ENCODE data around the gene HES1. TPM values are rescaled to one million over a fixed set of nuclear protein-coding genes. Genes with fewer than 3 reads are reported as not detected.

Gene HES1
- total RNA-seq, 1 experiment from 2014 or later: 17.4 TPM

GRCh38 chr3:194138732-194139070 lies 2.8 kb downstream of the HES1 start:
- no peak overlapping the region for H3K9ac ChIP-seq (ENCODE audit: low read length)
- peaks cover 72% of the 10 kb centered on the region for H3K4me1 ChIP-seq (ENCODE audit: low read length)
- no peak overlapping the region for H3K27ac ChIP-seq (ENCODE audit: low read length)
- no peaks in the 10 kb centered on the region for H3K9me2 ChIP-seq (replicated peaks; ENCODE audit: insufficient read depth, low read length)
- no peaks in the 10 kb centered on the region for H3K9me3 ChIP-seq (ENCODE audit: low read length)
- no peaks in the 10 kb centered on the region for H4K20me1 ChIP-seq (ENCODE audit: insufficient read depth, low read depth, low read length)
- H2AFZ ChIP-seq (ENCODE audit: low read length): no peak overlapping the region
- no peak for DNase-seq
- H3K4me3 ChIP-seq (ENCODE audit: low read length): no peak overlapping the region
- H3K36me3 ChIP-seq (ENCODE audit: insufficient read depth, low read length): peaks cover 3% of the 10 kb centered on the region; the same call in 1 of the 2 replicates
- H3K79me2 ChIP-seq (ENCODE audit: low read length): no peaks in the 10 kb centered on the region
- peaks cover under 1% of the 10 kb centered on the region; the same call in 1 of the 2 replicates for H3K27me3 ChIP-seq (ENCODE audit: low read length)
- H3K4me2 ChIP-seq (ENCODE audit: low read depth, low read length, poor library complexity, severe bottlenecking): peak overlapping the region; percentile 98

- H4K20me1 ChIP-seq (ENCODE audit: insufficient read depth, low read depth, low read length): no peaks in the 10 kb centered on the region
- H3K9me3 ChIP-seq (ENCODE audit: low read length): no peaks in the 10 kb centered on the region
- H3K4me2 ChIP-seq (ENCODE audit: low read depth, low read length, poor library complexity, severe bottlenecking): peak overlapping the region; percentile 98
- peaks cover 3% of the 10 kb centered on the region; the same call in 1 of the 2 replicates for H3K36me3 ChIP-seq (ENCODE audit: insufficient read depth, low read length)
- no peak overlapping the region for H2AFZ ChIP-seq (ENCODE audit: low read length)
- no peak overlapping the region for H3K4me3 ChIP-seq (ENCODE audit: low read length)
- H3K27me3 ChIP-seq (ENCODE audit: low read length): no peaks in the 10 kb centered on the region
- no peaks in the 10 kb centered on the region for H3K9me2 ChIP-seq (replicated peaks; ENCODE audit: insufficient read depth, low read length)
- H3K79me2 ChIP-seq (ENCODE audit: low read length): no peaks in the 10 kb centered on the region
- no peak overlapping the region for H3K9ac ChIP-seq (ENCODE audit: low read length)
- DNase-seq: peak; percentile 66
- H3K27ac ChIP-seq (ENCODE audit: low read length): no peak overlapping the region
- peaks cover 70% of the 10 kb centered on the region for H3K4me1 ChIP-seq (ENCODE audit: low read length)
These were observed 3.3 kb downstream of the HES1 start for GRCh38 chr3:194139071-194139813.

GRCh38 chr3:194139814-194140391 lies 4.0 kb downstream of the HES1 start:
- H2AFZ ChIP-seq (ENCODE audit: low read length): no peak overlapping the region
- no peak overlapping the region for H3K4me3 ChIP-seq (ENCODE audit: low read length)
- H3K27ac ChIP-seq (ENCODE audit: low read length): no peak overlapping the region

GRCh38 chr3:194140520-194141414 lies 4.8 kb downstream of the HES1 start:
- Histone ChIP-seq H4K20me1 (ENCODE audit: insufficient read depth, low read depth, low read length) (no peaks in the 10 kb centered on the region), H3K36me3 (ENCODE audit: insufficient read depth, low read length) (peaks cover 3% of the 10 kb centered on the region; the same call in 1 of the 2 replicates), H3K4me2 (ENCODE audit: low read depth, low read length, poor library complexity, severe bottlenecking) (peak overlapping the region; percentile 72), H3K27ac (ENCODE audit: low read length) (no peak overlapping the region), H3K27me3 (ENCODE audit: low read length) (no peaks in the 10 kb centered on the region), H3K9me3 (ENCODE audit: low read length) (no peaks in the 10 kb centered on the region), H2AFZ (ENCODE audit: low read length) (peak overlapping the region; percentile 7; the same call in 1 of the 2 replicates), H3K9ac (ENCODE audit: low read length) (peak overlapping the region; percentile 69), H3K4me3 (ENCODE audit: low read length) (peak overlapping the region; percentile 62), H3K79me2 (ENCODE audit: low read length) (no peaks in the 10 kb centered on the region), H3K9me2 (replicated peaks; ENCODE audit: insufficient read depth, low read length) (no peaks in the 10 kb centered on the region), H3K4me1 (ENCODE audit: low read length) (peaks cover 58% of the 10 kb centered on the region)
- peak; percentile 77 for DNase-seq

More at GRCh38 chr3:194139814-194140391, 4.0 kb downstream of the HES1 start:
- Histone ChIP-seq H3K9me3 (ENCODE audit: low read length) (no peaks in the 10 kb centered on the region), H3K79me2 (ENCODE audit: low read length) (no peaks in the 10 kb centered on the region), H4K20me1 (ENCODE audit: insufficient read depth, low read depth, low read length) (no peaks in the 10 kb centered on the region), H3K9me2 (replicated peaks; ENCODE audit: insufficient read depth, low read length) (no peaks in the 10 kb centered on the region), H3K4me2 (ENCODE audit: low read depth, low read length, poor library complexity, severe bottlenecking) (no peak overlapping the region), H3K27me3 (ENCODE audit: low read length) (no peaks in the 10 kb centered on the region), H3K9ac (ENCODE audit: low read length) (no peak overlapping the region), H3K36me3 (ENCODE audit: insufficient read depth, low read length) (peaks cover 3% of the 10 kb centered on the region; the same call in 1 of the 2 replicates), H3K4me1 (ENCODE audit: low read length) (peaks cover 66% of the 10 kb centered on the region)
- DNase-seq: no peak

- Histone ChIP-seq H3K4me3 (ENCODE audit: low read length) (peak overlapping the region; percentile 63), H3K27ac (ENCODE audit: low read length) (no peak overlapping the region), H3K27me3 (ENCODE audit: low read length) (no peaks in the 10 kb centered on the region), H3K9ac (ENCODE audit: low read length) (peak overlapping the region; percentile 69), H3K9me3 (ENCODE audit: low read length) (no peaks in the 10 kb centered on the region), H2AFZ (ENCODE audit: low read length) (peak overlapping the region; percentile 81), H3K9me2 (replicated peaks; ENCODE audit: insufficient read depth, low read length) (no peaks in the 10 kb centered on the region), H3K36me3 (ENCODE audit: insufficient read depth, low read length) (peaks cover 3% of the 10 kb centered on the region; the same call in 1 of the 2 replicates), H3K4me1 (ENCODE audit: low read length) (peaks cover 50% of the 10 kb centered on the region), H4K20me1 (ENCODE audit: insufficient read depth, low read depth, low read length) (no peaks in the 10 kb centered on the region), H3K4me2 (ENCODE audit: low read depth, low read length, poor library complexity, severe bottlenecking) (peak overlapping the region; percentile 72), H3K79me2 (ENCODE audit: low read length) (no peaks in the 10 kb centered on the region)
- peak; percentile 89 for DNase-seq
These were observed 5.6 kb downstream of the HES1 start for GRCh38 chr3:194141415-194142155.

GRCh38 chr3:194142156-194142910 lies 6.4 kb downstream of the HES1 start:
- peaks cover 3% of the 10 kb centered on the region; the same call in 1 of the 2 replicates for H3K36me3 ChIP-seq (ENCODE audit: insufficient read depth, low read length)
- no peaks in the 10 kb centered on the region for H3K79me2 ChIP-seq (ENCODE audit: low read length)
- peak overlapping the region; percentile 63 for H3K4me3 ChIP-seq (ENCODE audit: low read length)
- peaks cover 42% of the 10 kb centered on the region for H3K4me1 ChIP-seq (ENCODE audit: low read length)
- H3K4me2 ChIP-seq (ENCODE audit: low read depth, low read length, poor library complexity, severe bottlenecking): peak overlapping the region; percentile 66
- H2AFZ ChIP-seq (ENCODE audit: low read length): peak overlapping the region; percentile 81; the same call in 1 of the 2 replicates
- no peaks in the 10 kb centered on the region for H3K9me3 ChIP-seq (ENCODE audit: low read length)
- H3K27ac ChIP-seq (ENCODE audit: low read length): no peak overlapping the region
- no peaks in the 10 kb centered on the region for H3K9me2 ChIP-seq (replicated peaks; ENCODE audit: insufficient read depth, low read length)
- DNase-seq: no peak
- H4K20me1 ChIP-seq (ENCODE audit: insufficient read depth, low read depth, low read length): no peaks in the 10 kb centered on the region
- H3K9ac ChIP-seq (ENCODE audit: low read length): peak overlapping the region; percentile 68
- no peaks in the 10 kb centered on the region for H3K27me3 ChIP-seq (ENCODE audit: low read length)

- H4K20me1 ChIP-seq (ENCODE audit: insufficient read depth, low read depth, low read length): no peaks in the 10 kb centered on the region
- DNase-seq: no peak
- H3K9ac ChIP-seq (ENCODE audit: low read length): no peak overlapping the region
- H3K4me1 ChIP-seq (ENCODE audit: low read length): peaks cover 10% of the 10 kb centered on the region
- H3K79me2 ChIP-seq (ENCODE audit: low read length): no peaks in the 10 kb centered on the region
- H3K36me3 ChIP-seq (ENCODE audit: insufficient read depth, low read length): no peaks in the 10 kb centered on the region
- no peak overlapping the region for H3K27ac ChIP-seq (ENCODE audit: low read length)
- H3K4me3 ChIP-seq (ENCODE audit: low read length): no peak overlapping the region
- H3K9me3 ChIP-seq (ENCODE audit: low read length): no peaks in the 10 kb centered on the region
- H3K27me3 ChIP-seq (ENCODE audit: low read length): no peaks in the 10 kb centered on the region
- no peaks in the 10 kb centered on the region for H3K9me2 ChIP-seq (replicated peaks; ENCODE audit: insufficient read depth, low read length)
- no peak overlapping the region for H3K4me2 ChIP-seq (ENCODE audit: low read depth, low read length, poor library complexity, severe bottlenecking)
- no peak overlapping the region for H2AFZ ChIP-seq (ENCODE audit: low read length)
These were observed 9.8 kb downstream of the HES1 start for GRCh38 chr3:194145702-194146101.

All from Karpas-422 (cell line).